Stimulated activated memory B cell treated with anti-CD40 and anti-IgM and Interleukin-4, amounts not matched to agents 10 μg/mL and 1 μg/mL and 100 μg/mL, for 72 hours (primary cell): Measurements from ENCODE around the gene COG2.
"Not testable (repeated sequence)": the region's sequence is repeated elsewhere in the genome, so short reads cannot be mapped to it uniquely, and the experiment has no call there.

Source experiments
- ATAC-seq: fragments of 150-1000 bp; cut with Tn5 transposase; 2 replicates; pipeline ENCODE4 v1.10.0; 2021
- H3K27ac Mint-ChIP-seq: one replicate; pipeline ENCODE4 v1.8.0; 2022; ENCODE audit warnings: mild to moderate bottlenecking, mixed read lengths
- H3K27me3 Mint-ChIP-seq: one replicate; pipeline ENCODE4 v1.8.0; 2022; ENCODE audit warnings: mixed read lengths
- H3K36me3 Mint-ChIP-seq: one replicate; pipeline ENCODE4 v1.8.0; 2022; ENCODE audit warnings: mixed read lengths
- H3K4me1 Mint-ChIP-seq: one replicate; pipeline ENCODE4 v1.8.0; 2022; ENCODE audit warnings: mixed read lengths
- H3K4me3 Mint-ChIP-seq: one replicate; pipeline ENCODE4 v1.8.0; 2022; ENCODE audit warnings: mild to moderate bottlenecking, moderate library complexity, mixed read lengths
- H3K9me3 Mint-ChIP-seq: one replicate; pipeline ENCODE4 v1.8.0; 2022; ENCODE audit warnings: mixed read lengths

The COG2 gene

GRCh38 chr1:230696722-230697437, 54.6 kb downstream of the COG2 start:
- Mint-ChIP-seq H3K27me3 (no peaks in the 10 kb centered on the region), H3K27ac (no peak overlapping the region), H3K4me1 (no peaks in the 10 kb centered on the region), H3K36me3 (peaks cover 24% of the 10 kb centered on the region), H3K9me3 (no peaks in the 10 kb centered on the region), H3K4me3 (no peak overlapping the region)
- no peak for ATAC-seq

- H3K27me3 Mint-ChIP-seq, result no peaks in the 10 kb centered on the region
- no peak overlapping the region for H3K27ac Mint-ChIP-seq
- peaks cover 12% of the 10 kb centered on the region for H3K36me3 Mint-ChIP-seq
- no peak for ATAC-seq
- H3K9me3 Mint-ChIP-seq, result no peaks in the 10 kb centered on the region
- H3K4me1 Mint-ChIP-seq, result no peaks in the 10 kb centered on the region
- no peak overlapping the region for H3K4me3 Mint-ChIP-seq
Observed at GRCh38 chr1:230698130-230698529, 55.8 kb downstream of the COG2 start.

- not testable (repeated sequence) for H3K4me1 Mint-ChIP-seq, ATAC-seq, H3K4me3 Mint-ChIP-seq, H3K36me3 Mint-ChIP-seq, H3K9me3 Mint-ChIP-seq, H3K27ac Mint-ChIP-seq, H3K27me3 Mint-ChIP-seq
Observed at GRCh38 chr1:230698964-230699363, 56.7 kb downstream of the COG2 start.

- no peaks in the 10 kb centered on the region for H3K9me3 Mint-ChIP-seq
- no peaks in the 10 kb centered on the region for H3K27me3 Mint-ChIP-seq
- H3K27ac Mint-ChIP-seq, result no peak overlapping the region
- H3K36me3 Mint-ChIP-seq, result peaks cover under 1% of the 10 kb centered on the region
- H3K4me3 Mint-ChIP-seq, result no peak overlapping the region
- H3K4me1 Mint-ChIP-seq, result no peaks in the 10 kb centered on the region
- no peak for ATAC-seq
Observed at GRCh38 chr1:230699716-230700115, 57.4 kb downstream of the COG2 start.

- ATAC-seq, result no peak
- no peaks in the 10 kb centered on the region for H3K27me3 Mint-ChIP-seq
- H3K4me3 Mint-ChIP-seq, result no peak overlapping the region
- H3K36me3 Mint-ChIP-seq, result no peaks in the 10 kb centered on the region
- no peak overlapping the region for H3K27ac Mint-ChIP-seq
- no peaks in the 10 kb centered on the region for H3K4me1 Mint-ChIP-seq
- peaks cover 2% of the 10 kb centered on the region for H3K9me3 Mint-ChIP-seq
Observed at GRCh38 chr1:230700132-230700531, 57.9 kb downstream of the COG2 start.

- Mint-ChIP-seq H3K4me1 (no peaks in the 10 kb centered on the region), H3K27me3 (no peaks in the 10 kb centered on the region), H3K4me3 (no peak overlapping the region), H3K36me3 (no peaks in the 10 kb centered on the region), H3K9me3 (peaks cover 2% of the 10 kb centered on the region), H3K27ac (no peak overlapping the region)
- ATAC-seq, result no peak
Observed at GRCh38 chr1:230701434-230701833, 59.2 kb downstream of the COG2 start.

GRCh38 chr1:230701895-230702768, 59.9 kb downstream of the COG2 start:
- no peak overlapping the region for H3K4me3 Mint-ChIP-seq
- H3K9me3 Mint-ChIP-seq, result peaks cover 2% of the 10 kb centered on the region
- no peak overlapping the region for H3K27ac Mint-ChIP-seq
- H3K27me3 Mint-ChIP-seq, result no peaks in the 10 kb centered on the region
- no peak for ATAC-seq
- no peaks in the 10 kb centered on the region for H3K4me1 Mint-ChIP-seq
- H3K36me3 Mint-ChIP-seq, result no peaks in the 10 kb centered on the region

- Mint-ChIP-seq H3K27me3 (peaks cover 8% of the 10 kb centered on the region), H3K4me3 (no peak overlapping the region), H3K36me3 (no peaks in the 10 kb centered on the region), H3K4me1 (no peaks in the 10 kb centered on the region), H3K9me3 (peaks cover 2% of the 10 kb centered on the region), H3K27ac (no peak overlapping the region)
- ATAC-seq, result no peak
Observed at GRCh38 chr1:230702934-230703678, 60.8 kb downstream of the COG2 start.

- no peaks in the 10 kb centered on the region for H3K36me3 Mint-ChIP-seq
- H3K9me3 Mint-ChIP-seq, result peaks cover 2% of the 10 kb centered on the region
- no peak overlapping the region for H3K27ac Mint-ChIP-seq
- H3K27me3 Mint-ChIP-seq, result peaks cover 15% of the 10 kb centered on the region
- no peak for ATAC-seq
- H3K4me3 Mint-ChIP-seq, result no peak overlapping the region
- H3K4me1 Mint-ChIP-seq, result no peaks in the 10 kb centered on the region
Observed at GRCh38 chr1:230703679-230704385, 61.6 kb downstream of the COG2 start.

GRCh38 chr1:230704830-230705229, 62.5 kb downstream of the COG2 start:
- H3K27me3 Mint-ChIP-seq, result peaks cover 20% of the 10 kb centered on the region
- no peak for ATAC-seq
- H3K36me3 Mint-ChIP-seq, result no peaks in the 10 kb centered on the region
- no peak overlapping the region for H3K27ac Mint-ChIP-seq
- H3K9me3 Mint-ChIP-seq, result peaks cover 2% of the 10 kb centered on the region
- no peaks in the 10 kb centered on the region for H3K4me1 Mint-ChIP-seq
- no peak overlapping the region for H3K4me3 Mint-ChIP-seq

GRCh38 chr1:230705289-230706019, 63.2 kb downstream of the COG2 start:
- Mint-ChIP-seq H3K4me3 (no peak overlapping the region), H3K36me3 (no peaks in the 10 kb centered on the region), H3K27me3 (peaks cover 20% of the 10 kb centered on the region), H3K27ac (no peak overlapping the region), H3K4me1 (no peaks in the 10 kb centered on the region), H3K9me3 (peaks cover 2% of the 10 kb centered on the region)
- ATAC-seq, result no peak

GRCh38 chr1:230706020-230706699, 63.9 kb downstream of the COG2 start:
- H3K27ac Mint-ChIP-seq, result no peak overlapping the region
- no peak for ATAC-seq
- no peaks in the 10 kb centered on the region for H3K36me3 Mint-ChIP-seq
- no peak overlapping the region for H3K4me3 Mint-ChIP-seq
- peaks cover 20% of the 10 kb centered on the region for H3K27me3 Mint-ChIP-seq
- no peaks in the 10 kb centered on the region for H3K4me1 Mint-ChIP-seq
- H3K9me3 Mint-ChIP-seq, result peaks cover 2% of the 10 kb centered on the region

- H3K4me1 Mint-ChIP-seq, result no peaks in the 10 kb centered on the region
- no peak for ATAC-seq
- H3K27me3 Mint-ChIP-seq, result peaks cover 20% of the 10 kb centered on the region
- H3K4me3 Mint-ChIP-seq, result no peak overlapping the region
- no peak overlapping the region for H3K27ac Mint-ChIP-seq
- no peaks in the 10 kb centered on the region for H3K36me3 Mint-ChIP-seq
- peaks cover 2% of the 10 kb centered on the region for H3K9me3 Mint-ChIP-seq
Observed at GRCh38 chr1:230706887-230707731, 64.8 kb downstream of the COG2 start.
